Esophagus squamous epithelium (tissue), 5 donors: Measurements from ENCODE around the gene AIFM1. TPM values are rescaled to one million over a fixed set of nuclear protein-coding genes. Genes with fewer than 3 reads are reported as not detected.
A peak's percentile ranks its signal among the peaks of the same experiment; 100 is the strongest.

Experiments
- DNase-seq: peaks from one replicate; lab custom pipeline; 2025; lab: John Stamatoyannopoulos, UW
- H3K27ac ChIP-seq, 4 donors: fragments of 200-600 bp; sonication (generic); one replicate each; pipeline ENCODE4 v1.5.1; 2016 to 2019; ENCODE audit warnings: mild to moderate bottlenecking in 1 of 4
- H3K27me3 ChIP-seq, 4 donors: fragments of 200-600 bp; sonication (generic); 1 replicate in 3 of 4; 2 replicates in 1 of 4; pipeline versions ENCODE4 v1.5.1 to v1.6.0; 2017 to 2021; ENCODE audit warnings: antibody characterized with exemption in 1 of 4
- H3K36me3 ChIP-seq, 3 donors: fragments of 200-600 bp; sonication (generic); one replicate each; pipeline ENCODE4 v1.5.1; 2016 to 2019
- H3K4me1 ChIP-seq, 3 donors: fragments of 200-600 bp; sonication (generic); one replicate each; pipeline ENCODE4 v1.5.1; 2017 to 2019
- H3K4me3 ChIP-seq, 4 donors: fragments of 200-600 bp; sonication (generic); 1 replicate in 3 of 4; 2 replicates in 1 of 4; pipeline ENCODE4 v1.5.1; 2016 to 2019; ENCODE audit warnings: mild to moderate bottlenecking in 2 of 4, moderate library complexity in 1 of 4
- H3K9me3 ChIP-seq, 3 donors: fragments of 200-600 bp; sonication (generic); one replicate each; pipeline ENCODE4 v1.5.1; 2016 to 2019
- POLR2A ChIP-seq, 4 donors: fragments of 450-650 bp; IDR thresholded peaks; one replicate each; pipeline ENCODE4 v1.6.1; 2017; ENCODE audit warnings: antibody characterized with exemption in 4 of 4, mild to moderate bottlenecking in 4 of 4, moderate library complexity in 3 of 4
- WGBS, 2 donors: methylation state at CpG; one replicate each; pipeline ENCODE4 v1.1.5; 2018; 5-methylcytosine and 5-hydroxymethylcytosine counted together
- intact Hi-C: fragments of 100-400 bp; cut with DNase I; formaldehyde crosslinking; loops from one replicate; pipeline ENCODE4 v1.15.0; 2022
- total RNA-seq, 4 donors: library from RNA; depleted of rRNA; stranded (reverse); fragments of >200 nt; gene quantifications; one replicate each; pipeline ENCODE4 v1.1.0, GENCODE V29; 2016
- TF ChIP-seq, protein P1 (sequence below), 6 experiments: fragments of 450-650 bp in 4 of 6; fragments of 200-600 bp in 2 of 6; sonication (generic) in 2 of 6; IDR thresholded peaks; one replicate each; pipeline ENCODE4 v1.5.1; 2016 to 2019; ENCODE audit warnings: antibody characterized with exemption in 6 of 6, mild to moderate bottlenecking in 4 of 6, moderate library complexity in 4 of 6
- donor health status: DM: yes; HTN: yes; CAD: no.

AIFM1 gene
- total RNA-seq, 4 donors from 2014 or later: 10.9 to 23.1 (median 17.0) TPM

DNA sequence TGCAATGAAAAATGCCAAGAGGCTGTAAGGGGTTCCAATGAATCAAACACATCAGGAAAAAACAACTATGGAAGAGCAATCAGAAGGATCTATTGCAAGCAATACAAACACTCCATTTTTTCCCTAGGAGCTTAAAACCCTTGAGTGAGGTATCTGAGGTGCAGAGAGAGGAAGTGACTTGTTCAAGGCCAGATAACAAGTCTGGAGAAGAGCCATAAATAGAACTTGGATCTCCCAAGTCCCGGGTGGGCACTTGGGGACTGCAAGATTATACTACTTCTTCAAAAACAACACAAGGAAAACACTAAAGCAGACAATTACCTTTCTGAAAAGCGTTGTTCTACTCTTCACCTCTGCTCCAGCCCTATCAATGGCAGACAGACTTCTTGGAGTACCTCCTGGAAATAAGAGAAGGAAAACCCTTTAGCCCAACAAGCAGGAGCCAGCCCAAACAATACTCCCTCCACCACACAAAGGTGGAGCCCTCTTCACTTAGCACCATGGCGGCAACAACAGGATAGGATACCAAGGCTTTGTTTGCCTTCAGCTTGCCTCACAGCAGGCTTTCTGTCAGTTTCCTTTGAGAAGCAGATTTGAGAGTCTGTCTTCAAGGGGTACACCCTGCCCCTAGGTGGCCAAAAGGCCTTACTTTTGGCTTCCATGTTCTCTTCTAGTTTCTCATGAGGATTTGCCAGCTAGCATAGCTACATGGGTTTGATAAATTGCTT lies 26.0 kb downstream of the AIFM1 start:
- DNase-seq: no peak
- Histone ChIP-seq H3K4me3 (no peak overlapping the region), H3K9me3 (no peaks in the 10 kb centered on the region), H3K4me1 (no peaks in the 10 kb centered on the region), H3K27ac (no peak overlapping the region), H3K36me3 (peaks cover 0 to 88% (median 0%) of the 10 kb centered on the region in 3 donors), H3K27me3 (no peaks in the 10 kb centered on the region)
- TF ChIP-seq, protein P1, sequence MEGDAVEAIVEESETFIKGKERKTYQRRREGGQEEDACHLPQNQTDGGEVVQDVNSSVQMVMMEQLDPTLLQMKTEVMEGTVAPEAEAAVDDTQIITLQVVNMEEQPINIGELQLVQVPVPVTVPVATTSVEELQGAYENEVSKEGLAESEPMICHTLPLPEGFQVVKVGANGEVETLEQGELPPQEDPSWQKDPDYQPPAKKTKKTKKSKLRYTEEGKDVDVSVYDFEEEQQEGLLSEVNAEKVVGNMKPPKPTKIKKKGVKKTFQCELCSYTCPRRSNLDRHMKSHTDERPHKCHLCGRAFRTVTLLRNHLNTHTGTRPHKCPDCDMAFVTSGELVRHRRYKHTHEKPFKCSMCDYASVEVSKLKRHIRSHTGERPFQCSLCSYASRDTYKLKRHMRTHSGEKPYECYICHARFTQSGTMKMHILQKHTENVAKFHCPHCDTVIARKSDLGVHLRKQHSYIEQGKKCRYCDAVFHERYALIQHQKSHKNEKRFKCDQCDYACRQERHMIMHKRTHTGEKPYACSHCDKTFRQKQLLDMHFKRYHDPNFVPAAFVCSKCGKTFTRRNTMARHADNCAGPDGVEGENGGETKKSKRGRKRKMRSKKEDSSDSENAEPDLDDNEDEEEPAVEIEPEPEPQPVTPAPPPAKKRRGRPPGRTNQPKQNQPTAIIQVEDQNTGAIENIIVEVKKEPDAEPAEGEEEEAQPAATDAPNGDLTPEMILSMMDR (IDR thresholded peaks at IDR 0.05): no peak
- no peak for TF ChIP-seq POLR2A (IDR thresholded peaks at IDR 0.05)
- intact Hi-C loops: no loop called here
- WGBS, 2 donors: 58 to 65% methylated on average over 3 of the region's 3 CpGs

DNA sequence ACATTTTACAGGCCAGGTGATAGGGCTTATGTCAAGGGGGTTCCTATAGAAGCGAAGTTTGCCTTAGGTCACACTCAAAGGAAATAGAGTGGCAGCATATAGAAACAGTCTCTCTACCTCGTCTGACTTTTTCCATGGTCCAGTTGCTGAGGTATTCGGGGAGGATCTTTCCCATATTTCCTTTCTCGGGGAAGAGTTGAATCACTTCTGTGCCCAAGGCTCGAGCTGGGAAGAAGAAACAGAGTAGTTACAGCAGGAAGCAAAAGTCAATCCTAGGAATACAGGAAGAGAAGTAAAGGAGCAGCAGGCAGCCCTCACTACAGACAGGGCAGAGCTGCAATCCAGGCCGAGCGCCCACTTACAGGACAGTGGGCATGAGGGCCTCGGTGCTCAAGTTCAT lies 28.7 kb downstream of the AIFM1 start:
- peaks cover 0 to 86% (median 0%) of the 10 kb centered on the region in 3 donors for H3K36me3 ChIP-seq
- H3K27ac ChIP-seq: no peak overlapping the region
- WGBS, 2 donors: 74 to 80% methylated on average over 1 to 7 of the region's 8 CpGs
- H3K4me3 ChIP-seq: no peak overlapping the region
- intact Hi-C loops: no loop called here
- TF ChIP-seq POLR2A (IDR thresholded peaks at IDR 0.05): no peak
- TF ChIP-seq, protein P1 (IDR thresholded peaks at IDR 0.05): no peak
- H3K27me3 ChIP-seq: no peaks in the 10 kb centered on the region
- no peaks in the 10 kb centered on the region for H3K4me1 ChIP-seq
- no peaks in the 10 kb centered on the region for H3K9me3 ChIP-seq
- no peak for DNase-seq

DNA sequence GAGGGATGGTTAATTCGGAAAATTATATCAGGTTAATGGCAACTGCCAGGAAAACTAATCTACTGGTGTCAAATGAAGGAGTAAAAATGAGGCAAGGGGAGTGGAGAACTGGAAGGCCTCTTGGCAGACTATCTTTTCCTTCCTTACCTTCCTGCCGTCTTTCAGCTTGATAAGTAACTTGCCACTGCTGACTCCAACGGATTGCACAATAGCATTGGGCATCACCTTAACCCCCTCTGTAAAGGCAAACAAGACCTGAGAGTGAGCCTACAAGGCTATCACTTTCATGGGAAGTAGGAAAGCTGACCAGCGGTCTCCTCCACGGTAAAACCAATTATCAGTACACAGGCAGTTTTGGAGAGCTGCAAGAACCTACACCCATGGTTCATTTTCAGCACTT lies 29.1 kb downstream of the AIFM1 start:
- Histone ChIP-seq H3K4me3 (no peak overlapping the region), H3K9me3 (no peaks in the 10 kb centered on the region), H3K4me1 (no peaks in the 10 kb centered on the region), H3K36me3 (peaks cover 0 to 86% (median 0%) of the 10 kb centered on the region in 3 donors), H3K27ac (no peak overlapping the region), H3K27me3 (no peaks in the 10 kb centered on the region)
- no peak for DNase-seq
- no peak for TF ChIP-seq POLR2A (IDR thresholded peaks at IDR 0.05)
- TF ChIP-seq, protein P1 (IDR thresholded peaks at IDR 0.05): no peak
- WGBS, 2 donors: 65 to 73% methylated on average over 2 to 4 of the region's 5 CpGs
- intact Hi-C loops: no loop called here

DNA sequence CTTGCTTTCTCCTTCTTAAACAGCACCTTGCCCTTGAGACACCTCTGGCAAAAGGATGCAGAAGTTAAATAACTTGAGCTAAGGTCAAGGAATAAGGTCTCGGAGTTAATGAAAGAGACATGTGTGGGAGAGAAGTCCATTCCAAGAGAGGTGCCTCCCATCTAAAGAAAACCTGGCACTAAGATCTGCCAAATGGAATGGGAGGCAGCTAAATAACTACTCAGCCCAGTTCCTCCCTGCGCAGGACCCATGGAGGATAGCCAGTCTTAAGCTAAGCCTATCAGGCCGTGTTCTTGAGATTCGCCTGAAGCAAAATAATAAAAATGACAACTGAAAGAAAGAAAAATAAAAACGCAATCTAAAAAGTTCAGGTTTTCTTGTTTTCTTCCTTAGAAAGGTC lies 34.7 kb downstream of the AIFM1 start:
- DNase-seq: no peak
- Histone ChIP-seq H3K9me3 (no peaks in the 10 kb centered on the region), H3K4me3 (no peak overlapping the region), H3K27me3 (no peaks in the 10 kb centered on the region), H3K4me1 (peaks cover 0 to under 1% (median 0%) of the 10 kb centered on the region in 3 donors), H3K36me3 (peaks cover 0 to 80% (median 0%) of the 10 kb centered on the region in 3 donors), H3K27ac (no peak overlapping the region)
- intact Hi-C loops: no loop called here
- TF ChIP-seq POLR2A (IDR thresholded peaks at IDR 0.05): no peak
- TF ChIP-seq, protein P1 (IDR thresholded peaks at IDR 0.05): no peak
- 80 to 86% methylated on average over 4 to 5 of the region's 5 CpGs for WGBS, 2 donors

DNA sequence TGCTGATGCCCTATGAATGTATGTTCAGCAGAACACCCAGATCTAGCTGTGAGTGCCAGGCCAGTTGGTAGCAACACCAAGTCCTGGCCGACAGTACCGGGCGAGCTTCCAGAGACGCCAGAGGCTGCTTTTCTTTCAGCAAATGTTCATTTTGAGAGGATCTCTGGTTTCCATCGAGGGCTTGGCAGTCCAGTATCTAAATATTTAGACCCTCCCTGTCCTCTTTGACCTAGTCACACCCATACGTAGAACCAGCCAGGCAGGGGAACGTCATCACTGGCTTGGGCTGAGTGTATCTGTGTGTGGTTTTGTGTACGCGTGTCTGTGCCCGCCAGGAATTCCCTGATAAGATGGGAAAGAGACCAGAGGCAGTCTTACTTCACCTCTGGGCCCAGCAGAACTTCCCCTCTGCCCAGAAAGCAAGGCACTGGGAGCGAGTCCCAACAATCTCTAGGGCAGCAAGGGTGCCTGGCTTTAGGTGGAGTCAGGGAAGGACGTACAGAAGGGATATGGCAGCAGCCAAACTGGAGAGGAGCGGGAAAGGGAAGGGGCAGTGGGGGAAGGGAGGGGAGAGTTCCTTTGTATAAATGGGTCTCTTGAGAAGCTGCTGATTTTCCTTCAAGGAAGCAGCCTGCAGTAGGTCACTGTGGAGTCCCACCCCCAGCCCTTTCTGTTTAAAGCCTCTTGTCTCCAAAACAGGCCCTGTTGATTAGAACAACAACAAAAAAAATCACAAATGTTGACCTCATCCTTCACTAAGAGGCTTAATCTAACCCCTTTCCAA lies 40.4 kb downstream of the AIFM1 start:
- H3K27me3 ChIP-seq: no peaks in the 10 kb centered on the region
- 20 to 45% methylated on average over 1 to 13 of the region's 13 CpGs for whole genome bisulfite sequencing, 2 donors
- peak overlapping the region; percentile 56 to 72 (median 66) for H3K27ac ChIP-seq
- intact Hi-C loops: no loop called here
- peaks cover 0 to 41% (median 6%) of the 10 kb centered on the region in 3 donors for H3K4me1 ChIP-seq
- DNase-seq: no peak
- no peaks in the 10 kb centered on the region for H3K9me3 ChIP-seq
- H3K36me3 ChIP-seq: peaks cover 0 to 27% (median 0%) of the 10 kb centered on the region in 3 donors
- no peak for TF ChIP-seq POLR2A (IDR thresholded peaks at IDR 0.05)
- TF ChIP-seq, protein P1 (IDR thresholded peaks at IDR 0.05): no peak
- no peak overlapping the region for H3K4me3 ChIP-seq
